Panc1 (cell line): Measurements from ENCODE around the gene MGRN1. TPM values are rescaled to one million over a fixed set of nuclear protein-coding genes. Genes with fewer than 3 reads are reported as not detected.
A peak's percentile ranks its signal among the peaks of the same experiment; 100 is the strongest.

Source experiments
- ATAC-seq: fragments of 200-7000 bp; cut with Tn5 transposase; 2 replicates; pipeline ENCODE4 v1.9.1; 2020; ENCODE audit warnings: mild to moderate bottlenecking, moderate library complexity
- Bru-seq: library from RNA; stranded (reverse); fragments of 400-500 nt; gene quantifications from one replicate; lab custom pipeline; 2021; lab: Mats Ljungman, UMichigan
- BruChase-seq, 2 experiments: library from RNA; stranded (reverse); fragments of 400-500 nt; gene quantifications; one replicate each; lab custom pipeline; 2021; lab: Mats Ljungman, UMichigan
- BruUV-seq: library from RNA; stranded (reverse); fragments of 400-500 nt; replicated peaks from 2 replicates; lab custom pipeline; 2021; lab: Mats Ljungman, UMichigan
- CTCF ChIA-PET: fragments of 300-600 bp; sonication (Branson Sonifier 250); formaldehyde crosslinking; loops from one replicate; lab custom pipeline; 2022; ENCODE audit warnings: antibody characterized with exemption; lab: Charles Lee
- POLR2A ChIA-PET: fragments of 300-600 bp; sonication (Branson Sonifier 250); formaldehyde crosslinking; loops from one replicate; lab custom pipeline; 2022; ENCODE audit warnings: antibody characterized with exemption; lab: Charles Lee
- DNase-seq: peaks from one replicate; pipeline ENCODE4 v3.0.0-alpha.2; 2010; ENCODE audit warnings: low read depth, low spot score
- H3K27ac ChIP-seq: 2 replicates; pipeline ENCODE4 v1.5.1; 2011; ENCODE audit warnings: mild to moderate bottlenecking, low read length, inconsistent platforms
- H3K27me3 ChIP-seq: fragments of 200-500 bp; sonication (Bioruptor generic); 2 replicates; pipeline ENCODE4 v1.6.0; 2014; ENCODE audit warnings: low read length, inconsistent platforms; ENCODE audit not compliant: control insufficient read depth, insufficient read depth
- H3K36me3 ChIP-seq: fragments of 200-500 bp; sonication (Bioruptor generic); 2 replicates; pipeline ENCODE4 v1.5.1; 2014; ENCODE audit warnings: inconsistent platforms, mild to moderate bottlenecking, low read length, moderate library complexity; ENCODE audit not compliant: control insufficient read depth, insufficient read depth
- H3K4me1 ChIP-seq: 2 replicates; pipeline ENCODE4 v1.5.1; 2011; ENCODE audit warnings: inconsistent platforms, mild to moderate bottlenecking, low read length, moderate library complexity; ENCODE audit not compliant: control insufficient read depth, insufficient read depth
- H3K4me3 ChIP-seq, 2 experiments: 2 replicates each; pipeline ENCODE4 v1.5.1; 2011 to 2012; ENCODE audit warnings: low read depth in 2 of 2, low read length in 2 of 2, mild to moderate bottlenecking in 2 of 2, inconsistent platforms in 1 of 2, moderate library complexity in 1 of 2
- H3K9me3 ChIP-seq: fragments of 200-500 bp; sonication (Bioruptor generic); 2 replicates; pipeline ENCODE4 v1.5.1; 2014; ENCODE audit warnings: low read depth, mild to moderate bottlenecking, inconsistent platforms, low read length, moderate library complexity; ENCODE audit not compliant: control insufficient read depth, insufficient read depth
- POLR2AphosphoS5 ChIP-seq: IDR thresholded peaks from 2 replicates; pipeline ENCODE4 v1.6.1; 2012; ENCODE audit warnings: mild to moderate bottlenecking, low read depth, low read length, moderate library complexity
- REST ChIP-seq, 2 experiments: IDR thresholded peaks; 2 replicates each; pipeline ENCODE4 v1.6.1; 2011 to 2012; ENCODE audit warnings: low read depth in 2 of 2, control low read depth in 1 of 2, low read length in 1 of 2, mild to moderate bottlenecking in 1 of 2, moderate library complexity in 1 of 2; ENCODE audit not compliant: insufficient read depth in 1 of 2
- SIN3A ChIP-seq: IDR thresholded peaks from 2 replicates; pipeline ENCODE4 v1.6.1; 2012; ENCODE audit warnings: low read depth, mild to moderate bottlenecking, low read length, moderate library complexity, borderline replicate concordance; ENCODE audit not compliant: insufficient read depth
- TCF7L2 ChIP-seq: IDR thresholded peaks from 2 replicates; pipeline ENCODE4 v1.6.1; 2011; ENCODE audit warnings: mild to moderate bottlenecking, low read depth, low read length, inconsistent platforms
- in situ Hi-C: cut with HindIII; loops from 2 replicates; pipeline ENCODE4 v1.10.0; 2016; ENCODE audit warnings: low sequenced_read_pairs, low pct_unique_long_range_greater_than_20kb
- intact Hi-C: fragments of 100-400 bp; cut with micrococcal nuclease; formaldehyde crosslinking; loops from one replicate; pipeline ENCODE4 v1.10.0; 2022; ENCODE audit not compliant: unreplicated experiment
- long read RNA-seq: library from polyadenylated mRNA; unstranded; transcript quantifications from one replicate; pipeline ENCODE4 v2.0.0, GENCODE V29; 2021; ENCODE audit not compliant: unreplicated experiment
- polyA plus RNA-seq: library from polyadenylated mRNA; unstranded; fragments of >200 nt; gene quantifications from one replicate; pipeline ENCODE4 v1.2.1, GENCODE V29; 2012; ENCODE audit warnings: missing spikeins; ENCODE audit not compliant: insufficient read length
- total RNA-seq: library from RNA; stranded (reverse); gene quantifications from one replicate; pipeline ENCODE4 v1.2.1, GENCODE V29; 2021; ENCODE audit not compliant: unreplicated experiment
- TF ChIP-seq, protein P1 (sequence below): fragments of 450-650 bp; IDR thresholded peaks from 2 replicates; pipeline ENCODE4 v1.5.1; 2017; ENCODE audit warnings: mild to moderate bottlenecking

Gene MGRN1
- total RNA-seq (59.7 TPM), Bru-seq, nascent RNA (percentile 64 among the genes with signal in this experiment), BruChase-seq, experiment 1, labeled RNA remaining after a 2-hour chase (percentile 67 among the genes with signal in this experiment), BruChase-seq, experiment 2, labeled RNA remaining after a 6-hour chase (percentile 74 among the genes with signal in this experiment)
- polyA plus RNA-seq, result 72.3 TPM
- long read RNA-seq, partial matches to known transcripts, result 7 of 23 reads
- long read RNA-seq, other reads (novel, unspliced or antisense), result 14 of 23 reads

GRCh38 chr16:4624015-4624826, at the start of gene MGRN1:
Gene MGRN1, plus strand, starts transcription at chr16:4624826. Its CDS starts 135 bp downstream, at chr16:4624961.
- Histone ChIP-seq H3K9me3 (no peaks in the 10 kb centered on the region), H3K27me3 (no peaks in the 10 kb centered on the region), H3K4me3 (peak within 1 kb of the TSS; percentile 84 to 92), H3K4me1 (peaks cover 6% of the 10 kb centered on the region), H3K36me3 (no peaks in the 10 kb centered on the region; the same call in 1 of the 2 replicates), H3K27ac (peak within 1 kb of the TSS; percentile 96)
- TF ChIP-seq REST (IDR thresholded peaks at IDR 0.05; ENCODE audit: insufficient read depth in 1 of 2, low read depth in 2 of 2, low read length in 1 of 2) (no peak), SIN3A (0 out of 2 replicates have a peak, but pooled peaks have one; percentile 16), POLR2AphosphoS5 (peak; percentile 64), TCF7L2 (peak; percentile 29; the same call in 1 of the 2 replicates)
- TF ChIP-seq, protein P1, sequence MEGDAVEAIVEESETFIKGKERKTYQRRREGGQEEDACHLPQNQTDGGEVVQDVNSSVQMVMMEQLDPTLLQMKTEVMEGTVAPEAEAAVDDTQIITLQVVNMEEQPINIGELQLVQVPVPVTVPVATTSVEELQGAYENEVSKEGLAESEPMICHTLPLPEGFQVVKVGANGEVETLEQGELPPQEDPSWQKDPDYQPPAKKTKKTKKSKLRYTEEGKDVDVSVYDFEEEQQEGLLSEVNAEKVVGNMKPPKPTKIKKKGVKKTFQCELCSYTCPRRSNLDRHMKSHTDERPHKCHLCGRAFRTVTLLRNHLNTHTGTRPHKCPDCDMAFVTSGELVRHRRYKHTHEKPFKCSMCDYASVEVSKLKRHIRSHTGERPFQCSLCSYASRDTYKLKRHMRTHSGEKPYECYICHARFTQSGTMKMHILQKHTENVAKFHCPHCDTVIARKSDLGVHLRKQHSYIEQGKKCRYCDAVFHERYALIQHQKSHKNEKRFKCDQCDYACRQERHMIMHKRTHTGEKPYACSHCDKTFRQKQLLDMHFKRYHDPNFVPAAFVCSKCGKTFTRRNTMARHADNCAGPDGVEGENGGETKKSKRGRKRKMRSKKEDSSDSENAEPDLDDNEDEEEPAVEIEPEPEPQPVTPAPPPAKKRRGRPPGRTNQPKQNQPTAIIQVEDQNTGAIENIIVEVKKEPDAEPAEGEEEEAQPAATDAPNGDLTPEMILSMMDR, result peak; percentile 99
- ATAC-seq, result peak; percentile 99
- in situ Hi-C loops, result no loop called here
- peak; percentile 93 for DNase-seq
- ChIA-PET POLR2A (no interaction called here), CTCF (interaction anchor here (0.5 to 1.6 kb wide), 3 partner anchors 8 to 437 kb away, joined by 3 to 4 read pairs (median 4); no protein-coding TSS in a partner anchor)
- no TSS peak for BruUV-seq
- intact Hi-C loops, result no loop called here

- no peak for DNase-seq
- intact Hi-C loops, result no loop called here
- BruUV-seq, result no TSS peak
- ChIA-PET POLR2A (no interaction called here), CTCF (interaction anchor here (1.0 kb wide), 1 partner anchor 24 kb away, joined by 4 read pairs; no protein-coding TSS in a partner anchor)
- no peaks in the 10 kb centered on the region for H3K9me3 ChIP-seq
- no peak overlapping the region for H3K4me3 ChIP-seq
- no peaks in the 10 kb centered on the region for H3K4me1 ChIP-seq
- in situ Hi-C loops, result no loop called here
- ATAC-seq, result no peak; the same call in 1 of the 2 replicates
- no peak for TF ChIP-seq POLR2AphosphoS5
- TF ChIP-seq, protein P1, result no peak
- no peak for TF ChIP-seq SIN3A
- no peak for TF ChIP-seq REST (IDR thresholded peaks at IDR 0.05; ENCODE audit: insufficient read depth in 1 of 2, low read depth in 2 of 2, low read length in 1 of 2)
- TF ChIP-seq TCF7L2, result no peak
- H3K27ac ChIP-seq, result no peak overlapping the region
- no peaks in the 10 kb centered on the region for H3K27me3 ChIP-seq
- no peaks in the 10 kb centered on the region for H3K36me3 ChIP-seq
Measured at GRCh38 chr16:4574919-4575705, 49.5 kb upstream of the MGRN1 start.
